MM.1S (cell line): ENCODE measurements around the gene ATP6V0B.

Experiments used
- CTCF ChIP-seq: fragments of 300-600 bp; sonication (generic); IDR thresholded peaks from 2 replicates; pipeline ENCODE4 v1.5.1; 2016; ENCODE audit warnings: antibody characterized with exemption, low read length, mixed read lengths
- EZH2 ChIP-seq: fragments of 300-600 bp; sonication (generic); optimal IDR thresholded peaks from 2 replicates; pipeline ENCODE3; 2017; ENCODE audit warnings: low read depth, mild to moderate bottlenecking, antibody characterized with exemption, low read length, mixed read lengths
- EZH2phosphoT487 ChIP-seq: fragments of 300-600 bp; sonication (generic); IDR thresholded peaks from 2 replicates; pipeline ENCODE4 v1.6.1; 2018; ENCODE audit warnings: antibody characterized with exemption, low read length

GRCh38 chr1:44012941-44013609 lies 38.3 kb downstream of the ATP6V0B start:
- TF ChIP-seq CTCF, result no peak
- no peak for TF ChIP-seq EZH2
- TF ChIP-seq EZH2phosphoT487, result no peak
